Breast epithelium (tissue), 3 donors: ENCODE results near the gene COL15A1.

Source experiments
- CTCF ChIP-seq, 3 donors: fragments of 450-650 bp; IDR thresholded peaks; one replicate each; pipeline ENCODE4 v1.5.1; 2016 to 2017; ENCODE audit warnings: antibody characterized with exemption in 3 of 3, mild to moderate bottlenecking in 3 of 3, moderate library complexity in 3 of 3
- POLR2AphosphoS5 ChIP-seq, 3 donors: sonication (generic); formaldehyde crosslinking; IDR thresholded peaks; one replicate each; pipeline ENCODE4 v1.6.1; 2017; ENCODE audit warnings: antibody characterized with exemption in 3 of 3

GRCh38 chr9:98978231-98978681, 34.5 kb downstream of the COL15A1 start:
- TF ChIP-seq POLR2AphosphoS5 (IDR thresholded peaks at IDR 0.05) (no peak), CTCF (IDR thresholded peaks at IDR 0.05) (no peak)
